Adipocyte (in vitro differentiated cells): ENCODE results near the gene RPS24.
"Not testable (repeated sequence)": the region's sequence is repeated elsewhere in the genome, so short reads cannot be mapped to it uniquely, and the experiment has no call there.

Experiments used
- DNase-seq: peaks from one replicate; pipeline ENCODE4 v3.0.0-alpha.2; 2015; ENCODE audit warnings: low read depth
- H3K27me3 ChIP-seq: replicated peaks from 2 replicates; pipeline ENCODE4 v1.7.0; 2013; ENCODE audit warnings: mild to moderate bottlenecking, low read length, moderate library complexity; ENCODE audit not compliant: control insufficient read depth, insufficient read depth
- H3K36me3 ChIP-seq: 2 replicates; pipeline ENCODE4 v1.7.0; 2013; ENCODE audit warnings: low read length, mild to moderate bottlenecking, moderate library complexity; ENCODE audit not compliant: control insufficient read depth, insufficient read depth, severe bottlenecking
- H3K4me1 ChIP-seq: 2 replicates; pipeline ENCODE4 v1.7.0; 2013; ENCODE audit warnings: mild to moderate bottlenecking, low read length, moderate library complexity; ENCODE audit not compliant: control insufficient read depth, insufficient read depth
- H3K4me3 ChIP-seq: 2 replicates; pipeline ENCODE4 v1.7.0; 2013; ENCODE audit warnings: mild to moderate bottlenecking, low read length, moderate library complexity
- H3K9ac ChIP-seq: 2 replicates; pipeline ENCODE4 v1.7.0; 2013; ENCODE audit warnings: mild to moderate bottlenecking, low read length, moderate library complexity
- H3K9me3 ChIP-seq: 2 replicates; pipeline ENCODE4 v1.7.0; 2013; ENCODE audit warnings: mild to moderate bottlenecking, low read length, moderate library complexity; ENCODE audit not compliant: control insufficient read depth

RPS24 gene

DNA sequence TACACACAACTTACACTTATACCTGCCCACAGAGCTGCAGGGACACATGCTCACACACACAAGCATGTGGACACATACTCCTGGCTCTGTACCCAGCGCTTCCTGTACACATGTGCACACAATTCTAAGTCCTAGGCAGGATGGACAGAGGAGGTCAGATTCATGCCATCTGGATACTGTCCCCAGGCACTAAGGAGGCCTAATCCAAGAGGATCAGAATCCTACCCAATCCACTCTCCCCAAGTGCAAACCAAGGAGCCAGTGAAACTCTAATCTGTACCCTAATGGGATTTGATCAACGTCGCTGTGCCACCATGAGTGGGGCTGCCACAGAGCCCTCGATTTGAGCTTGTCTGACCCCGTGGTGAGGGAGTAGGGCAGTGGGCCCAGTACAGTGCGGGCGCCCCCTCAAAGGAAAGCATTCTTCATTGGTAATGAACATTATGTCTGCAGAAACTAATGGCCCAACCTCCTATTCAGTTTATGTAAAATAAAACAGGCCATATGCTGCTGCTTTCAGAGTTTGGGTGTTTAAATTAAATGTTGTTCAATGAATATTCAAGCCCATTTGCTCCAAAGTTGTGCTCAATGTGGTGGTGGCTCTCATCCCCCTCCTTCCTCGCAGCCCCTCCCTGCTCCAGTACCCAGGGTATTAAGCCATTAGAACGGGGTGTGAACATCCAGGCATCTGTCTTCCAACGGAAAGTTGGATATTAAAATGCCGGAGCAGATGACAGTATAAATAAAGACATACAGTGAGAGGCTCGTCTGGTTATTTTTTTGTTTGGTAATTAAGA, 26.4 kb downstream of the RPS24 start:
- Histone ChIP-seq H3K9me3 (no peaks in the 10 kb centered on the region), H3K4me3 (no peak overlapping the region), H3K36me3 (no peaks in the 10 kb centered on the region), H3K9ac (no peak overlapping the region), H3K4me1 (no peaks in the 10 kb centered on the region), H3K27me3 (no peaks in the 10 kb centered on the region)
- no peak for DNase-seq

GRCh38 chr10:78062296-78062695, 28.6 kb downstream of the RPS24 start:
- DNase-seq, result no peak
- Histone ChIP-seq H3K4me3 (no peak overlapping the region), H3K27me3 (no peaks in the 10 kb centered on the region), H3K4me1 (peaks cover 10% of the 10 kb centered on the region), H3K9ac (no peak overlapping the region), H3K36me3 (no peaks in the 10 kb centered on the region), H3K9me3 (no peaks in the 10 kb centered on the region)

- Histone ChIP-seq H3K36me3 (no peaks in the 10 kb centered on the region), H3K4me3 (no peak overlapping the region), H3K9me3 (no peaks in the 10 kb centered on the region), H3K4me1 (peaks cover 10% of the 10 kb centered on the region), H3K9ac (no peak overlapping the region), H3K27me3 (no peaks in the 10 kb centered on the region)
- DNase-seq, result no peak
Observed at GRCh38 chr10:78063236-78063635, 29.6 kb downstream of the RPS24 start.

GRCh38 chr10:78064919-78065318, 31.3 kb downstream of the RPS24 start:
- H3K9ac ChIP-seq, H3K9me3 ChIP-seq, DNase-seq, H3K27me3 ChIP-seq, H3K36me3 ChIP-seq, H3K4me3 ChIP-seq: not testable (repeated sequence)
- peaks cover 10% of the 10 kb centered on the region for H3K4me1 ChIP-seq

- Histone ChIP-seq H3K9me3 (no peaks in the 10 kb centered on the region), H3K9ac (no peak overlapping the region), H3K4me3 (no peak overlapping the region), H3K36me3 (no peaks in the 10 kb centered on the region), H3K4me1 (peaks cover 10% of the 10 kb centered on the region), H3K27me3 (no peaks in the 10 kb centered on the region)
- DNase-seq, result no peak
Observed at GRCh38 chr10:78065611-78066010, 31.9 kb downstream of the RPS24 start.

GRCh38 chr10:78066012-78066411, 32.3 kb downstream of the RPS24 start:
- H3K36me3 ChIP-seq, result no peaks in the 10 kb centered on the region
- H3K9ac ChIP-seq, result no peak overlapping the region
- H3K27me3 ChIP-seq, result no peaks in the 10 kb centered on the region
- DNase-seq, result no peak
- no peaks in the 10 kb centered on the region for H3K9me3 ChIP-seq
- no peak overlapping the region for H3K4me3 ChIP-seq
- peaks cover 10% of the 10 kb centered on the region for H3K4me1 ChIP-seq

GRCh38 chr10:78066728-78067430, 33.2 kb downstream of the RPS24 start:
- H3K27me3 ChIP-seq, result no peaks in the 10 kb centered on the region
- H3K9me3 ChIP-seq, result no peaks in the 10 kb centered on the region
- peaks cover 10% of the 10 kb centered on the region for H3K4me1 ChIP-seq
- no peak for DNase-seq
- H3K36me3 ChIP-seq, result no peaks in the 10 kb centered on the region
- no peak overlapping the region for H3K4me3 ChIP-seq
- H3K9ac ChIP-seq, result no peak overlapping the region

DNA sequence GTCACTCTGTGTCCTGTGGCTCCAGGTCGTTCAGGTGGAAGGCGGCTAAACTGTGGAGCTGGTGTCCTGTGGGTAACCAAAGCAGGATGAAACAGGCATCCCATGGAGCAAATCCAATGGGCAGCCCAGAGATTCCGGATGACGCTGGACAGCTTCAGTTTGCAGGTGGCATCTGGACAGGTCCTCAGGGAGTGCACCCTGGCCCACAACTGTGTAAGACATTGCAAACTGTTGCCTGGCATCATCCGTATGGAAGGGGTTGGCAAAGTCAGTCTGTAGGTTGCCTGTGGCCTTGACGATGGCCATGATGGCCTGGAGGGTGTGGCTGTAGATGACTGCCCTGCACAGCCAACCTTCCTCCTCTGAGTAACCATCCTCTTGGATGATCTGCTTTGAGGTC, 35.5 kb downstream of the RPS24 start:
- no peak overlapping the region for H3K9ac ChIP-seq
- H3K36me3 ChIP-seq, result no peaks in the 10 kb centered on the region
- no peaks in the 10 kb centered on the region for H3K9me3 ChIP-seq
- no peak overlapping the region for H3K4me3 ChIP-seq
- no peaks in the 10 kb centered on the region for H3K27me3 ChIP-seq
- DNase-seq, result no peak
- peaks cover 10% of the 10 kb centered on the region for H3K4me1 ChIP-seq

- H3K9ac ChIP-seq, H3K4me3 ChIP-seq, H3K27me3 ChIP-seq, H3K9me3 ChIP-seq, DNase-seq, H3K36me3 ChIP-seq: not testable (repeated sequence)
- peaks cover 10% of the 10 kb centered on the region for H3K4me1 ChIP-seq
Observed at GRCh38 chr10:78070064-78070463, 36.4 kb downstream of the RPS24 start.

GRCh38 chr10:78070726-78071125, 37.1 kb downstream of the RPS24 start:
- H3K9me3 ChIP-seq, result no peaks in the 10 kb centered on the region
- H3K27me3 ChIP-seq, result no peaks in the 10 kb centered on the region
- H3K4me3 ChIP-seq, result no peak overlapping the region
- no peak overlapping the region for H3K9ac ChIP-seq
- H3K4me1 ChIP-seq, result peaks cover 10% of the 10 kb centered on the region
- H3K36me3 ChIP-seq, result no peaks in the 10 kb centered on the region
- DNase-seq, result no peak

DNA sequence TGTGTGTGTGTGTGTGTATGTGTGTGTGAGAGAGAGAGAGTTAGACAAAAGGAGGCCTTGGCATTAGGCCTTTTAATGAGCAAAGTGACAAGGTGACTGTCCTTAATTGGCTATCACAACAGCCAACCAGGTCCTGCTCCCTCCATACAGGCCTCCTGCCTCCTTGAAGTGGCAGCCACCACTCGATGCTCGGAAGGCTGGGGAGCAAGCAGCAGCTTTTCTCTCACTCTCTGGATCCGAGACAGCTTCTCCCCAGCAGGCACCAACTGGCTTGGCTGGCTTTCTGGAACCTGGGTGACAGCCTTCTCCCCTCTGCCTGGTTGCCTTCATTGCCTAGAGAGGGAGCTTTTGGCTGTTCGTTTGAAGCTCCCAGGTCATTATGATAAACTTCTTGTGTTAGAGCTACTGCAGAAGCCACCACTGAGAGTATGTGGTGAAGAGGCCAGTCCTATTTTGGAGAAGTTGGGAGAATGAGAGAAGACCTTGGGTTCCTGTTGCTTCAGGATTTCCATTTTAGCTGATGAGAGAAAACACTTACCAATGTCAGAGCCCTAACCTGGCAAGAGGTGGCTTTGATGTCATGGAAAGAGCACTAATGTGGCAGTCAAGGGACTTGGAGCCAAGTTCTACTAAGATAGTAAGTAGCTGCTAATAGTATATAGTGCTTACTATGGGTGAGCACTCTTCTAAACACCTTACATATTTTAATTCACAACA, 37.6 kb downstream of the RPS24 start:
- Histone ChIP-seq H3K27me3 (no peaks in the 10 kb centered on the region), H3K9ac (no peak overlapping the region), H3K36me3 (no peaks in the 10 kb centered on the region), H3K4me3 (no peak overlapping the region), H3K9me3 (no peaks in the 10 kb centered on the region), H3K4me1 (peaks cover 7% of the 10 kb centered on the region)
- DNase-seq, result no peak
